Caco-2 (cell line): Measurements from ENCODE around the gene RSF1. TPM values are rescaled to one million over a fixed set of nuclear protein-coding genes. Genes with fewer than 3 reads are reported as not detected.

Source experiments
- BruUV-seq: library from RNA; stranded (reverse); fragments of 400-500 nt; replicated peaks from 2 replicates; lab custom pipeline; 2021; lab: Mats Ljungman, UMichigan
- CTCF ChIA-PET: fragments of 300-600 bp; sonication (Branson Sonifier 250); formaldehyde crosslinking; loops from one replicate; lab custom pipeline; 2022; ENCODE audit warnings: antibody characterized with exemption; lab: Charles Lee
- POLR2A ChIA-PET: fragments of 300-600 bp; sonication (Branson Sonifier 250); formaldehyde crosslinking; loops from one replicate; lab custom pipeline; 2022; ENCODE audit warnings: antibody characterized with exemption; lab: Charles Lee
- DNase-seq, 2 experiments: peaks; one replicate each; pipeline versions ENCODE4 v3.0.0 to v3.0.0-alpha.2; 2020 to 2022
- H3K27me3 ChIP-seq: replicated peaks from 2 replicates; pipeline ENCODE4 v1.6.0; 2011; ENCODE audit warnings: low read length; ENCODE audit not compliant: control insufficient read depth, insufficient read depth
- H3K36me3 ChIP-seq: 2 replicates; pipeline ENCODE4 v1.5.1; 2011; ENCODE audit warnings: low read length; ENCODE audit not compliant: control insufficient read depth, insufficient read depth
- H3K4me1 ChIP-seq: fragments of 250-450 bp; sonication (Bioruptor Pico); 2 replicates; pipeline ENCODE4 v1.5.1; 2020; ENCODE audit warnings: mild to moderate bottlenecking
- H3K4me3 ChIP-seq: 2 replicates; pipeline ENCODE4 v1.5.1; 2011; ENCODE audit warnings: low read depth, mild to moderate bottlenecking, control low read depth, low read length
- H3K9me3 ChIP-seq: fragments of 250-450 bp; sonication (Bioruptor Pico); 2 replicates; pipeline ENCODE4 v1.5.1; 2020; ENCODE audit warnings: mild to moderate bottlenecking, moderate library complexity
- H3K27ac Mint-ChIP-seq: one replicate; pipeline ENCODE4 v1.8.0; 2022; ENCODE audit warnings: mixed read lengths; ENCODE audit not compliant: unreplicated experiment
- H3K27me3 Mint-ChIP-seq: one replicate; pipeline ENCODE4 v1.8.0; 2022; ENCODE audit warnings: mixed read lengths; ENCODE audit not compliant: insufficient read depth, unreplicated experiment
- H3K36me3 Mint-ChIP-seq: one replicate; pipeline ENCODE4 v1.8.0; 2022; ENCODE audit warnings: mild to moderate bottlenecking, mixed read lengths; ENCODE audit not compliant: insufficient read depth, unreplicated experiment
- H3K4me1 Mint-ChIP-seq: one replicate; pipeline ENCODE4 v1.8.0; 2022; ENCODE audit warnings: low read depth, mixed read lengths; ENCODE audit not compliant: unreplicated experiment
- H3K4me3 Mint-ChIP-seq: one replicate; pipeline ENCODE4 v1.8.0; 2022; ENCODE audit warnings: mild to moderate bottlenecking, moderate library complexity, mixed read lengths; ENCODE audit not compliant: unreplicated experiment
- H3K9me3 Mint-ChIP-seq: one replicate; pipeline ENCODE4 v1.8.0; 2022; ENCODE audit warnings: mixed read lengths; ENCODE audit not compliant: unreplicated experiment
- intact Hi-C: fragments of 100-400 bp; cut with micrococcal nuclease; formaldehyde crosslinking; loops from one replicate; pipeline ENCODE4 v1.10.0; 2022; ENCODE audit not compliant: unreplicated experiment
- total RNA-seq: library from RNA; stranded (reverse); gene quantifications from 2 replicates; pipeline ENCODE4 v1.2.3, GENCODE V29; 2022
- TF ChIP-seq, protein P1 (sequence below), 2 experiments: fragments of 200-600 bp in 1 of 2; IDR thresholded peaks; 1 replicate in 1 of 2; 2 replicates in 1 of 2; pipeline versions ENCODE4 v1.5.1 to v1.8.0; 2011 to 2022; ENCODE audit warnings: antibody characterized with exemption in 1 of 2, control low read depth in 1 of 2, inconsistent platforms in 1 of 2, low read depth in 1 of 2, low read length in 1 of 2, mild to moderate bottlenecking in 1 of 2, moderate library complexity in 1 of 2; ENCODE audit not compliant: insufficient read depth in 1 of 2, severe bottlenecking in 1 of 2, unreplicated experiment in 1 of 2

RSF1 gene
- total RNA-seq, 1 experiment from 2014 or later = 121 TPM

DNA sequence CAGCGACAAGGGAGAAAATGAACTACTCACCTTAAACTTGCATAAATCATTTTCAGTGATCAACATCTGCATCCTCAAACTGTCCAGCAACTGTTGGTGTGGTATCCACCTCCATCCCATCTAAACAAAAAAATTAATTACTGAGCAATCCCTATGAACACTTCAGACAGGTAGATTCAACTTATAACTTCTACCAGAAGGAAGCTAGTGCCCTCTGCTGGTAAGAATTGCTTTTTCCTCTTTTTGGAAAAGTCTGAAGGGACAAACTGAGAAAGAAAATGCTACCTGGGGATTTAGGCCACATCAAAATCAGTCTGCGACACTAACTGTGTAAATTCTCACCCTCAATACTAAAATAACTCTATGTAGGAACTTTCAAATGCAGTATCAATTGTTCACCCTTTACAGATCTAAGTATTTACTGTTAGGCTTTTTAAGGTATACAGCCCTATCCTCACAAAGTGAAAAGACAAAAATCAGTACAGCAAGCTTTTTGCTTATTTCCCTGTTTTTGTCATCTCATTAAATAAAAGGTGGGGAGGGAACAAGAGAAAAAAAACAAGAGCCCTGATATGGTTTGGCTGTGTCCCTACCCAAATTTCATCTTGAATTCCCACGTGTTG is 200.8 kb downstream of the RSF1 start:
- Mint-ChIP-seq H3K27ac (no peak overlapping the region), H3K27me3 (no peaks in the 10 kb centered on the region), H3K9me3 (no peaks in the 10 kb centered on the region), H3K36me3 (peaks cover 93% of the 10 kb centered on the region), H3K4me1 (no peaks in the 10 kb centered on the region), H3K4me3 (no peak overlapping the region)
- POLR2A ChIA-PET = no interaction called here
- BruUV-seq = no TSS peak
- intact Hi-C loops = loop anchor here (1.0 to 5.0 kb wide), 6 partner anchors 31 to 492 kb away; partner anchors contain the start of genes AQP11, MYO7A and PAK1
- no peaks in the 10 kb centered on the region for H3K4me1 ChIP-seq
- TF ChIP-seq, protein P1, sequence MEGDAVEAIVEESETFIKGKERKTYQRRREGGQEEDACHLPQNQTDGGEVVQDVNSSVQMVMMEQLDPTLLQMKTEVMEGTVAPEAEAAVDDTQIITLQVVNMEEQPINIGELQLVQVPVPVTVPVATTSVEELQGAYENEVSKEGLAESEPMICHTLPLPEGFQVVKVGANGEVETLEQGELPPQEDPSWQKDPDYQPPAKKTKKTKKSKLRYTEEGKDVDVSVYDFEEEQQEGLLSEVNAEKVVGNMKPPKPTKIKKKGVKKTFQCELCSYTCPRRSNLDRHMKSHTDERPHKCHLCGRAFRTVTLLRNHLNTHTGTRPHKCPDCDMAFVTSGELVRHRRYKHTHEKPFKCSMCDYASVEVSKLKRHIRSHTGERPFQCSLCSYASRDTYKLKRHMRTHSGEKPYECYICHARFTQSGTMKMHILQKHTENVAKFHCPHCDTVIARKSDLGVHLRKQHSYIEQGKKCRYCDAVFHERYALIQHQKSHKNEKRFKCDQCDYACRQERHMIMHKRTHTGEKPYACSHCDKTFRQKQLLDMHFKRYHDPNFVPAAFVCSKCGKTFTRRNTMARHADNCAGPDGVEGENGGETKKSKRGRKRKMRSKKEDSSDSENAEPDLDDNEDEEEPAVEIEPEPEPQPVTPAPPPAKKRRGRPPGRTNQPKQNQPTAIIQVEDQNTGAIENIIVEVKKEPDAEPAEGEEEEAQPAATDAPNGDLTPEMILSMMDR (IDR thresholded peaks at IDR 0.05; ENCODE audit: insufficient read depth in 1 of 2, low read depth in 1 of 2, low read length in 1 of 2, severe bottlenecking in 1 of 2, unreplicated experiment in 1 of 2) = peak; percentile 85 to 90
- peak in 1 of 2 experiments; percentile 82 for DNase-seq
- H3K36me3 ChIP-seq = peaks cover 7% of the 10 kb centered on the region
- H3K27me3 ChIP-seq = no peaks in the 10 kb centered on the region
- CTCF ChIA-PET = interaction anchor here (0.7 to 2.0 kb wide), 8 partner anchors 11 to 424 kb away, joined by 3 to 9 read pairs (median 4); partner anchors contain the start of gene AQP11
- no peaks in the 10 kb centered on the region for H3K9me3 ChIP-seq
- H3K4me3 ChIP-seq = no peak overlapping the region

DNA sequence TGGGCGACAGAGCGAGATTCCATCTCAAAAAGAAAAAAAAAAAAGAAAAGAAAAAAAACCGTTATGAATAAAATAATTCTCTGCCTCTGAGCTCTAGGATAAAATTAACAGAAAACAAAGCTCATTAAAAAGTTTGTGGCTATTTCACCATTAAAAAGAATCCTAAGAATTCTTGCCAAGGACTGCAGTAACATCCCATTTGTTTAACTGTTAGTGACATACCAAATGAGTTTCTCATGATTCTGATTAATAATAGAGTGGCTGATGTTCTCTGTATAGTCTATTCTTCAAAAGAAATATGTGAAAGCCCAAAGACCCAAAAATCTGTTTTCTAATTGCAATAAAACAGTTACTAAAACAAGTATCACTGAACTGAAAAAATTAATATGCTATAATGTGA is 202.6 kb downstream of the RSF1 start:
- DNase-seq = no peak
- H3K9me3 Mint-ChIP-seq = no peaks in the 10 kb centered on the region
- H3K4me1 ChIP-seq = no peaks in the 10 kb centered on the region
- ChIA-PET POLR2A (interaction anchor here (0.7 kb wide), 1 partner anchor 263 kb away, joined by 4 read pairs; no protein-coding TSS in a partner anchor), CTCF (interaction anchor here (0.7 to 0.9 kb wide), 3 partner anchors 15 to 41 kb away, joined by 3 to 6 read pairs (median 3); no protein-coding TSS in a partner anchor)
- no peaks in the 10 kb centered on the region for H3K27me3 ChIP-seq
- peaks cover 3% of the 10 kb centered on the region; the same call in 1 of the 2 replicates for H3K36me3 ChIP-seq
- H3K36me3 Mint-ChIP-seq = peaks cover 83% of the 10 kb centered on the region
- H3K4me3 Mint-ChIP-seq = no peak overlapping the region
- TF ChIP-seq, protein P1 (IDR thresholded peaks at IDR 0.05; ENCODE audit: insufficient read depth in 1 of 2, low read depth in 1 of 2, low read length in 1 of 2, severe bottlenecking in 1 of 2, unreplicated experiment in 1 of 2) = no peak
- intact Hi-C loops = loop anchor here (2.0 kb wide), 1 partner anchor 29 kb away; the partner anchor contains the start of gene AQP11
- H3K27ac Mint-ChIP-seq = no peak overlapping the region
- no peaks in the 10 kb centered on the region for H3K9me3 ChIP-seq
- no peaks in the 10 kb centered on the region for H3K4me1 Mint-ChIP-seq
- no peak overlapping the region for H3K4me3 ChIP-seq
- H3K27me3 Mint-ChIP-seq = no peaks in the 10 kb centered on the region
- BruUV-seq = no TSS peak

DNA sequence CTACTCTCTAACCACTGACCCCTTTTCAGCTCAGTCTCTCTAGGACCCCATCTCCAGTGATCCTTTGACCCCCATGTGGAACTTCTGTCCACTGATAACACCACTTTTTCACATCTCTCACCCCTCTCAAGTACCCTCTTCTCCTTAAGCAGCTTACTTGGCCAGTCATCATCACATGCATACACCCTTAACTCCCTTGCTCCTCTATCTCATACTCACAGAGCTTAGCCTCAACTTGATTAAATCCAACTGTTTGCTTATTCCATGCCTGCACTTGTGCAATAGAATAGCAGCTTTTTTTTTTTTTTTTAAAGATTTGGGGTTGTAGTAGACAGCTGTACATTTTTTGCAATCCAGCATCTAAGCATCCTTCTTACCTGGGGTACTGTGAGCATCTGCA is 208.6 kb downstream of the RSF1 start:
- no peak overlapping the region for H3K4me3 Mint-ChIP-seq
- H3K27ac Mint-ChIP-seq = no peak overlapping the region
- CTCF ChIA-PET = interaction anchor here (0.7 kb wide), 1 partner anchor 152 kb away, joined by 4 read pairs; no protein-coding TSS in a partner anchor
- no peaks in the 10 kb centered on the region for H3K4me1 Mint-ChIP-seq
- peaks cover 3% of the 10 kb centered on the region for H3K36me3 ChIP-seq
- POLR2A ChIA-PET = no interaction called here
- no peak overlapping the region for H3K4me3 ChIP-seq
- BruUV-seq = no TSS peak
- H3K36me3 Mint-ChIP-seq = peaks cover 62% of the 10 kb centered on the region
- H3K27me3 ChIP-seq = no peaks in the 10 kb centered on the region
- no peaks in the 10 kb centered on the region for H3K27me3 Mint-ChIP-seq
- H3K4me1 ChIP-seq = no peaks in the 10 kb centered on the region
- H3K9me3 Mint-ChIP-seq = no peaks in the 10 kb centered on the region
- no peaks in the 10 kb centered on the region for H3K9me3 ChIP-seq
- no peak for DNase-seq
- TF ChIP-seq, protein P1 (IDR thresholded peaks at IDR 0.05; ENCODE audit: insufficient read depth in 1 of 2, low read depth in 1 of 2, low read length in 1 of 2, severe bottlenecking in 1 of 2, unreplicated experiment in 1 of 2) = no peak
- intact Hi-C loops = no loop called here

Other genes starting within 250 kb of the RSF1 start
- 11.5 and 12.7 TPM in 2 replicates for gene AQP11, start 230.8 kb downstream of the RSF1 start, total RNA-seq
- gene CLNS1A, start 182.9 kb downstream of the RSF1 start, total RNA-seq = 282 and 306 TPM in 2 replicates
- gene AAMDC, start 422 bp upstream of the RSF1 start, total RNA-seq = 87.7 and 89.7 TPM in 2 replicates
- gene INTS4, start 173.9 kb upstream of the RSF1 start, total RNA-seq = 86.7 and 88.7 TPM in 2 replicates
- gene KCTD14, start 202.6 kb upstream of the RSF1 start, total RNA-seq = 8.2 and 9.1 TPM in 2 replicates
- 0.25 TPM in 1 of 2 replicates, not detected in the other for gene THRSP, start 243.1 kb upstream of the RSF1 start, total RNA-seq